GM19463 (cell line): ENCODE results near the gene KIF15.
"Not testable (repeated sequence)": the region's sequence is repeated elsewhere in the genome, so short reads cannot be mapped to it uniquely, and the experiment has no call there.

Source experiments
- ATAC-seq: cut with Tn5 transposase; IDR thresholded peaks from one replicate; pipeline ENCODE4 v1.9.1; 2021; ENCODE audit warnings: mild to moderate bottlenecking, moderate library complexity; ENCODE audit not compliant: unreplicated experiment

KIF15 gene

GRCh38 chr3:44761424-44762169 lies at the start of gene KIF15, which contains the start of gene KIAA1143:
KIF15 (plus strand) TSS chr3:44761794; CDS start chr3:44761866, 72 bp downstream.
KIAA1143 (minus strand) TSS chr3:44761619; CDS start chr3:44761602, 17 bp downstream.
- ATAC-seq = peak; percentile 87

GRCh38 chr3:44712455-44713075 lies 49.0 kb upstream of the KIF15 start, which contains the start of gene ZNF502:
ZNF502 (plus strand) TSS chr3:44712660; CDS start chr3:44720262, 7,602 bp downstream.
- no peak for ATAC-seq

GRCh38 chr3:44721231-44722102 lies 40.1 kb upstream of the KIF15 start:
- ATAC-seq = no peak

DNA sequence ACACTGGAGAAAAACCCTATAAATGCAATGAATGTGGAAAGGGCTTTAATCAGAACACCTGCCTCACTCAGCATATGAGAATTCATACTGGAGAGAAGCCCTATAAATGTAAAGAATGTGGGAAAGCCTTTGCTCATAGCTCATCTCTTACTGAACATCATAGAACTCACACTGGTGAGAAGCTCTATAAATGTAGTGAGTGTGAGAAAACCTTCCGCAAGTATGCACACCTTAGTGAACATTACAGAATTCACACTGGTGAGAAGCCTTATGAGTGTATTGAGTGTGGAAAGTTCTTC lies 39.5 kb upstream of the KIF15 start:
- no peak for ATAC-seq

DNA sequence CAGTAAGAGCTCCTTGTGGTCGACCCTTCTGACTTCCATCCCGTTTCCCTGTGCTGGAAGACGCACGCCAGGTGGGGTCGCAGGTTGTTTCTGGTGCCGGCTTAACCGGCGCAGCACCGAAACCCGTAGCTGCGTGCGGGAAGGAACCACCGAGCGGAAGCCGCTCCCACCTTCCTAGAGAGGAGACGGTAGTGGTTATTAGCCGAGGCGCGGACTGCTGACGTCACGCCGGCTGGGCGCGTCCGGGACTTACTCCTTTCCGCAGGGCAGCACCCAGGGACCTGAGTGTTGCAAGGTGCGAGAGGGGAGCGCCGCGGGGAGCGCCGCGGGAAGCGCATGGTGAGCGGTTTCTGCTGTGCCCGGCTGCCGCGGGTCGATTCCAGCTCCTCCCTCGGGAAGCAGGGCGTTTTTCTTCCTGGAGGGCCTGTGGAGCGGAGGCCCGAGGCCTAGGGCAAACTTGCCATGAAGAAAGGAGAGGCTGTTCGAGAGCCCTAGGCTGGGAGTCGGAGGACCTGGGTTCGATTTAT lies 32.1 kb upstream of the KIF15 start, which contains the start of gene ZNF501:
Gene ZNF501, plus strand, starts transcription at position 252 of the 527 bp plus-strand sequence. CDS start 4,787 bp downstream, outside the sequence.
- peak; percentile 85 for ATAC-seq

DNA sequence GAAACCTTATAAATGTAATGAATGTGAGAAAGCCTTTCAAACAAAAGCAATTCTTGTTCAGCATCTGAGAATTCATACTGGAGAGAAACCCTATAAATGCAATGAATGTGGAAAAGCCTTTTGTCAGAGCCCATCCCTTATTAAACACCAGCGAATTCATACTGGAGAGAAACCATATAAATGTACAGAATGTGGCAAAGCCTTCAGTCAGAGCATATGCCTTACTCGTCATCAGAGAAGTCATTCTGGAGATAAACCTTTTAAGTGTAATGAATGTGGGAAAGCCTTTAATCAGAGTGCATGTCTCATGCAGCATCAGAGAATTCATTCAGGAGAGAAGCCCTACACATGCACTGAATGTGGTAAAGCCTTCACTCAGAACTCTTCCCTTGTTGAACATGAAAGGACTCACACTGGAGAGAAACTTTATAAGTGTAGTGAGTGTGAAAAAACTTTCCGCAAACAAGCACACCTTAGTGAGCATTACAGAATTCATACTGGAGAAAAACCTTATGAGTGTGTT lies 26.9 kb upstream of the KIF15 start:
- ATAC-seq = no peak

DNA sequence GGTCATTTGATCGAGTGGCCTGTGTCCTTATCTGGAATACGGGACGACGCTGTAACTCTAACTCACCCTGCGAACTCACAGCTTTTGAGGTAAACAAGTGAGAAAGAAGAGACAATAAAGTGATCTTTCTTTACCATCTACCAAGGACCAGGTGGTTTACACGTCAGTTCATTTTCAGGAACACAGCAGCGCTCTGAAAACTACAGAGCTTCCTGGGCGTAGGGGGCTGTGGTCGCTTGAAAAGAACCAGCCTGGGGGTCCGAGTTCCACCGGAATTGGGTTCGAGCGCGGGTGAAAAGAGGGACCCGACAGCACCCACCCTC lies 532 bp upstream of the KIF15 start:
- no peak for ATAC-seq

- ATAC-seq = no peak
Observed at GRCh38 chr3:44762170-44762677, 630 bp downstream of the KIF15 start.

GRCh38 chr3:44762690-44763089 lies 1.1 kb downstream of the KIF15 start:
- ATAC-seq = no peak

DNA sequence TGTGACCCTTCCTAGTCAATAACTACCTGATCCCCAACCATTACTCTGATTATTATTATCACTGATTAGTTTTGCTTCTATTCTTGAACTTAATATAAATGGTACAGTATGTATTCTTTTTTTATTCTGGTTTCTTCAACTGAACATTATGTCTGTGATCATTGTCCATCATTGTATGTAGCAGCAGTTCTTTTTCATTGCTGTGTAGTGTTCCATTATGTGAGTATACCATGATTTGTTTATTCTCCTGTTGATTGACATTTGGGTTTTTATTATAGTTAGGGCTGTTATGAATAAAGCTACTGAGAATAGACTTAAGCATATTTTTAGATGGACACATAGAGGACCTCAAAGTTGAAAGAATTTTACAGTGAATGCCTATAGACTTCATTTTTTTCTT lies 2.7 kb downstream of the KIF15 start:
- ATAC-seq = no peak

DNA sequence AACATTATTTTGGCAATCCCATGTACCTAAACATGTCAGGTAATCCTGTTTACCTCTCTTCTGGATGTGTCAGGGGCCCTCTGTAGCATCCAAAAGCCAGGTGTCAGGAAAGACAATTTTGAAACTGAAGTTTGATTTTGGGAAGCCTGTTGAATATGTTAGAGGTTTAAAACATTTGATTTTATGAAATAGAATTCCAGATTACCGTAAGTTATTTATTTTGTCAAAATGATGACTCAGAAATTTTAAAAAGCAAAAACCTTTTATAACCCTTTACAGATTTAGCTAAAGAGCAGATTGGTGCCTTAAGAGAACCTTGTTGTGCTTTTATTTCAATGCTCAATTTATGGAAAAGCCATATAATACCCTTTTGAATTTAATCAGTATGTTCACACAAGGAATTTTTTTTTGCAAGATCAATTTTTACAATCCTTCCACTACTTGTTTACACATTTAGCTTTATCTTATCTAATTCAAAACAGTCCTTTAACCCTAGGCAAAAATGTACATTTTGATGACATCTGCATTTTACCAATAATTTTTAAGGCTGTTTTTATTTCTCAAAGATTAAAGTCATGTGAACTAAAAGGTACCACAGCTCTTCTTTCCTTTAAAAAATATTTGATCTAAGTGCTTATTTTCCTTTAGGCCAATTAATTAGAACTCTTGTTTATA lies 10.0 kb downstream of the KIF15 start:
- no peak for ATAC-seq

- no peak for ATAC-seq
Observed at GRCh38 chr3:44772099-44772442, 10.5 kb downstream of the KIF15 start.

GRCh38 chr3:44782891-44783290 lies 21.3 kb downstream of the KIF15 start:
- ATAC-seq = no peak

DNA sequence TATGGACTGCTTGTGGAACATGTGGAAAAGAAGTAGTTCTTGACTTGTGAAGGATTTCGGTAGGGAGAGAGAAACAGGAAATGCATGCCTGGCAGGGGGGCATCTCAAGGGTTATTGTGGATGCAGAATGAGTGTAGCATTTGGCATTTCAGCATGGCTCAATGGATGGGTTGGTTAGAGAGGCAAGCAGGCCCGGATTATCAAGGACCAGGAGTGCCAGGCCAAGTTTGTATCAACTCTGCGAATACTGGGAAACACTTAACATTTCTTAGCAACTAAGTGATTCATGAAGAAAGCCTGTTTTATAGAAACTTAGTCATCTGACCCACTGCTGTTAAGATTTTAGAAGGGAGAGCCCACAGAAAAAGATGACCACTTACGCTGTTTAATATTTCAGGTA lies 33.6 kb downstream of the KIF15 start:
- ATAC-seq = no peak

DNA sequence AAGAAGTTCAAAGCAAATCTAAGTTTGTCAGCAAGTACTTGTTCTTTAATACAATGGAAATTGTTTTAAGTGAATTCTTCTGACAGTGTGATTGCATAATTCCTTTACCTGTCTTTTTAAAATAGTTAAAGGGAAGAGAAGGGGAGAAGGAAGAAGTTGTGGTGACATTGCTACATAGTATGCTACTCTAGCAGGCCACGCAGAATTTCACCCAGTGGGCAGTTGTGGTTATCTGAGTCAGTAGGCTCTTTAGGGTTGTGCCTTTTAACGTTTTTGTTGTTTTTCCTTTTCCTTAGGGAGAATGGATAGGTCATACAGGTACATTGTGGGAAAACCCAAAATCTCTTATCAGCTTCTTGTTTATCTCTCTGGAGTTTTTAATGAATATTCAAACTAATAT lies 40.4 kb downstream of the KIF15 start:
- ATAC-seq = no peak

DNA sequence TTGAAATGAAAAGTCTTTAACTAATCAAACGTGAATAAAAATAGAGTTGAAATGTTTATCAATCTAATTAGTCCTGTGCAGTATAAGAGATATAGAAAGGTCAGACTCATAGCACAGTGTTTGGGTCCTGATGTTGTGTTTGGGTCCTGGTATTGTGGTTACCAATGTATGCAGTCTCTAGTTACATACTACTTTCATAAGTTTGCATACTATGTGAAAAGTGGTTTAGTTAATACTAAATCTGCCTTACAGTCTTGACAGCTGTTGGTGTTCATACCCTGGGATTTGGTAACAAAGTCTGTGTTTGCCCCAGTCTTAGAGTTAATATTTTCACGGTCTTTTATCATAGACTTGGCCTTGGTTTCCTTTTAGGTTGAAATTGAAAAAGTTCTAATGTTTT lies 41.7 kb downstream of the KIF15 start:
- peak; percentile 82 for ATAC-seq

- no peak for ATAC-seq
Observed at GRCh38 chr3:44805960-44806359, 44.4 kb downstream of the KIF15 start.

DNA sequence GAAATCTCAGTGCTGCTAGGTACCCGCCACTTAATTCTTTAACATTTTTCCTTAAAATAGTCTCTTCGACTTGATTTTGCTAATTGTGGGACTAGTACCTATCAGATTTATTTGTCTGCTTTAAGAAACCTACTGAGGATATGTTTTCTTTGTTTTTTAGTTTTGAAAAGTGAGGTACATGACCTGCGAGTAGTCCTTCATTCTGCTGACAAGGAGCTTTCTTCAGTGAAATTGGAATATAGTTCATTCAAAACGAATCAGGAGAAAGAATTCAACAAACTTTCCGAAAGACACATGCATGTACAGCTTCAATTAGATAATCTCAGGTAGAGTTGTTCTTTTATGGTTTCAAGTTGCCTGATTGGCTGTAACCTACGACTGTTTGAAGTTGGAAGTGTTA lies 53.2 kb downstream of the KIF15 start:
- no peak for ATAC-seq

GRCh38 chr3:44816334-44816733 lies 54.7 kb downstream of the KIF15 start:
- not testable (repeated sequence) for ATAC-seq

GRCh38 chr3:44821206-44821605 lies 59.6 kb downstream of the KIF15 start:
- ATAC-seq = not testable (repeated sequence)
